ENCODE measurements around the gene PRC1. TPM values are rescaled to one million over a fixed set of nuclear protein-coding genes. Genes with fewer than 3 reads are reported as not detected.

PRC1 gene
- total RNA-seq, 2 donors from 2014 or later = 67.3 to 127 TPM

GRCh38 chr15:90955624-90956273 lies 38.6 kb downstream of the PRC1 start:
- no peaks in the 10 kb centered on the region for H3K9me3 Mint-ChIP-seq
- peak overlapping the region; percentile 69 for H3K27ac Mint-ChIP-seq
- H3K9me3 ChIP-seq (ENCODE audit: control insufficient read depth, low read length) = no peaks in the 10 kb centered on the region
- no peak overlapping the region for H3K27ac ChIP-seq (ENCODE audit: low read depth, low read length)
- H3K4me3 Mint-ChIP-seq = peak overlapping the region; percentile 75
- H3K4me1 ChIP-seq (ENCODE audit: control insufficient read depth, insufficient read depth, low read length) = no peaks in the 10 kb centered on the region
- TF ChIP-seq CTCF (conservative IDR thresholded peaks at IDR 0.05) = no peak
- no peaks in the 10 kb centered on the region for H3K27me3 ChIP-seq (ENCODE audit: control insufficient read depth, insufficient read depth, low read length, poor library complexity, severe bottlenecking)
- no peak for DNase-seq
- peaks cover 10% of the 10 kb centered on the region for H3K4me1 Mint-ChIP-seq
- H3K9ac ChIP-seq (ENCODE audit: extremely low read depth, low read length, poor library complexity, severe bottlenecking) = peak overlapping the region; percentile 94
- H3K27me3 Mint-ChIP-seq (ENCODE audit: insufficient read depth) = no peaks in the 10 kb centered on the region
- peaks cover 28% of the 10 kb centered on the region for H3K36me3 ChIP-seq (ENCODE audit: control insufficient read depth, insufficient read depth, low read length)
- 90 to 98% methylated on average over 8 to 20 of the region's 20 CpGs for WGBS, 2 experiments (ENCODE audit: insufficient coverage in 1 of 2, insufficient read length in 1 of 2)
- peaks cover 30% of the 10 kb centered on the region for H3K36me3 Mint-ChIP-seq (ENCODE audit: low read depth)
- peak overlapping the region; percentile 88 for H3K4me3 ChIP-seq (ENCODE audit: low read length)

- H3K4me3 Mint-ChIP-seq = peak within 1 kb of the TSS; percentile 75
- peak; percentile 98 for DNase-seq
- H3K27ac ChIP-seq (ENCODE audit: low read depth, low read length) = peak within 1 kb of the TSS; percentile 83
- peak within 1 kb of the TSS; percentile 97 for H3K27ac Mint-ChIP-seq
- no peaks in the 10 kb centered on the region for H3K4me1 ChIP-seq (ENCODE audit: control insufficient read depth, insufficient read depth, low read length)
- peaks cover 31% of the 10 kb centered on the region for H3K36me3 ChIP-seq (ENCODE audit: control insufficient read depth, insufficient read depth, low read length)
- H3K27me3 Mint-ChIP-seq (ENCODE audit: insufficient read depth) = no peaks in the 10 kb centered on the region
- WGBS, 2 experiments (ENCODE audit: insufficient coverage in 1 of 2, insufficient read length in 1 of 2) = 7 to 17% methylated on average over 28 to 69 of the region's 69 CpGs
- no peaks in the 10 kb centered on the region for H3K27me3 ChIP-seq (ENCODE audit: control insufficient read depth, insufficient read depth, low read length, poor library complexity, severe bottlenecking)
- peaks cover 10% of the 10 kb centered on the region for H3K4me1 Mint-ChIP-seq
- no peak for TF ChIP-seq CTCF (conservative IDR thresholded peaks at IDR 0.05)
- no peaks in the 10 kb centered on the region for H3K9me3 Mint-ChIP-seq
- H3K9ac ChIP-seq (ENCODE audit: extremely low read depth, low read length, poor library complexity, severe bottlenecking) = peak within 1 kb of the TSS; percentile 94
- peak within 1 kb of the TSS; percentile 88 for H3K4me3 ChIP-seq (ENCODE audit: low read length)
- peaks cover 31% of the 10 kb centered on the region for H3K36me3 Mint-ChIP-seq (ENCODE audit: low read depth)
- H3K9me3 ChIP-seq (ENCODE audit: control insufficient read depth, low read length) = no peaks in the 10 kb centered on the region
These were observed 39.4 kb downstream of the PRC1 start, which contains the start of gene RCCD1 for GRCh38 chr15:90954712-90955623. Gene RCCD1 (plus strand): TSS chr15:90954884. CDS start chr15:90956735, 1,851 bp downstream.

- peak overlapping the region; percentile 97 for H3K27ac Mint-ChIP-seq
- 71 to 80% methylated on average over 7 to 16 of the region's 16 CpGs for WGBS, 2 experiments (ENCODE audit: insufficient coverage in 1 of 2, insufficient read length in 1 of 2)
- no peak overlapping the region for H3K27ac ChIP-seq (ENCODE audit: low read depth, low read length)
These were observed 40.2 kb downstream of the PRC1 start for GRCh38 chr15:90953947-90954711.

More at GRCh38 chr15:90953947-90954711, 40.2 kb downstream of the PRC1 start:
- peak overlapping the region; percentile 94 for H3K9ac ChIP-seq (ENCODE audit: extremely low read depth, low read length, poor library complexity, severe bottlenecking)
- peak overlapping the region; percentile 88 for H3K4me3 ChIP-seq (ENCODE audit: low read length)
- Mint-ChIP-seq H3K4me3 (peak overlapping the region; percentile 75), H3K36me3 (ENCODE audit: low read depth) (peaks cover 37% of the 10 kb centered on the region), H3K4me1 (peaks cover 10% of the 10 kb centered on the region), H3K9me3 (no peaks in the 10 kb centered on the region), H3K27me3 (ENCODE audit: insufficient read depth) (no peaks in the 10 kb centered on the region)
- TF ChIP-seq CTCF (conservative IDR thresholded peaks at IDR 0.05) = no peak
- peaks cover 36% of the 10 kb centered on the region for H3K36me3 ChIP-seq (ENCODE audit: control insufficient read depth, insufficient read depth, low read length)
- H3K27me3 ChIP-seq (ENCODE audit: control insufficient read depth, insufficient read depth, low read length, poor library complexity, severe bottlenecking) = no peaks in the 10 kb centered on the region
- no peaks in the 10 kb centered on the region for H3K9me3 ChIP-seq (ENCODE audit: control insufficient read depth, low read length)
- H3K4me1 ChIP-seq (ENCODE audit: control insufficient read depth, insufficient read depth, low read length) = no peaks in the 10 kb centered on the region
- DNase-seq = no peak
